H54 (cell line): ENCODE results near the gene ATAD2B.
A peak's percentile ranks its signal among the peaks of the same experiment; 100 is the strongest.

Experiments
- DNase-seq: peaks from one replicate; pipeline ENCODE4 v3.0.0; 2011; ENCODE audit warnings: low spot score, mixed read lengths; ENCODE audit not compliant: insufficient read length
- FAIRE-seq: peaks from 3 replicates; lab custom pipeline; 2011; peaks lifted over from hg19 to GRCh38; lab: Jason Lieb, UNC
- POLR2A ChIP-seq: IDR thresholded peaks from 2 replicates; pipeline ENCODE4 v1.6.1; 2011; ENCODE audit warnings: low read depth, mild to moderate bottlenecking, low read length

The ATAD2B gene

DNA sequence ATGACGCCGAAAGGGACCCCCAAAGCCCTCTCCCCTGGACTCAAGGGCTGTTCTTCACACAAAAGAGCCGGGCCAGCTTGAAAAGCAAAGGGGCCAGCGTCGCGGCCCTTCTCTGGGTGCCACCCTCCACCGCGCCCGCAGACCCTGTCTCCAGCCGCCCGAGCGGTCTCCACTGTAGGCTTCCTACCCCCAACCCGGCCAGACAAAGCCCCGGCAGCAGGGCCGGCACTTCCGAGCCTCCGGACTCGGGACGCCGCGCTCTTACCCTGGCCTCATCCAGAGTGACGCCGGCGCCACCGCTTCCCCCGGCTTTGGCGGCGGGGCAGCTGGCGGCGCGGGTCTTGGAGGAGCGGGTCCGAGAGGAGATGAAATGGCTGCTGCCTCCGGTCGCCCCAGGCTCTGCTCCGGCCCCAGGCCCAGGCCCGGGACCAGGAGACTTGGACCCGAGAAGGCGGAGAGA, 603 bp downstream of the ATAD2B start:
- FAIRE-seq (no peak), DNase-seq (no peak)
- no peak for TF ChIP-seq POLR2A

- FAIRE-seq (peak; percentile 91), DNase-seq (peak; percentile 40)
- TF ChIP-seq POLR2A = 0 out of 2 replicates have a peak, but pooled peaks have one; percentile 18
Observed at GRCh38 chr2:23925702-23926289, 1.1 kb downstream of the ATAD2B start.

GRCh38 chr2:23924589-23925359, 2.1 kb downstream of the ATAD2B start:
- FAIRE-seq (no peak), DNase-seq (no peak)
- TF ChIP-seq POLR2A = no peak

GRCh38 chr2:23918837-23919489, 8.0 kb downstream of the ATAD2B start:
- DNase-seq (no peak), FAIRE-seq (peak; percentile 48)
- no peak for TF ChIP-seq POLR2A

DNA sequence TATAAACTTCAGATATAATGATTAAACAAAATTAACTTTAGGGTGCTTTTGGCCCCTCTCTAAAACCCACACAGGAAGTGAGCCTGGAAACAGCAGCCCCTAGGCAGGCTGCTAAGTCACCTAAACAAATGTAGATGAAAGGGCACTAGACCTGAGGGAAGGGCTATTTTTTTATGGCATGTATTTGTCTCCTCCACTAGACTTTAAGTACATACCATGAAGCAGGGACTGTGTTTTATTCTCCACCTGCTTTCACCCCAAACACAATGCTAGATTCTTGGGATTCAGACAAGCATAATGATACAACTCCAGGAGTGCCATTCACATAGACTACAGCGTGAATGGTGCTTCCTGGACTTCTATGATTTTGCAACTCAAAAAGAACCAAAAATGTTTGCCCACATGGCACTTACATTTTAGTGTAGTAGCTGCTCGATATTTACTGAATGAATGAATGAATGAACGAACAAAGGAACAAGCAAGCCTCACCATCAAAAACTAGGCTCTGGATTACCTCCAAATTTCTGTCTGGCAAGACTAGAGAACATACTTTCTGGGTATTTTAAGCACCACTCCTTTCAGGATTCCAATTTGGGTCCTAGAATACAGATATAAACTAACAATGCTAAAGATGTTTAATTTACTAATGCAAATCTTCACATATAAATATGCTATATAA, 10.1 kb downstream of the ATAD2B start:
- FAIRE-seq (peak; percentile 93), DNase-seq (no peak)
- no peak for TF ChIP-seq POLR2A

- FAIRE-seq (no peak), DNase-seq (no peak)
- no peak for TF ChIP-seq POLR2A
Observed at GRCh38 chr2:23915327-23915726, 11.6 kb downstream of the ATAD2B start.

DNA sequence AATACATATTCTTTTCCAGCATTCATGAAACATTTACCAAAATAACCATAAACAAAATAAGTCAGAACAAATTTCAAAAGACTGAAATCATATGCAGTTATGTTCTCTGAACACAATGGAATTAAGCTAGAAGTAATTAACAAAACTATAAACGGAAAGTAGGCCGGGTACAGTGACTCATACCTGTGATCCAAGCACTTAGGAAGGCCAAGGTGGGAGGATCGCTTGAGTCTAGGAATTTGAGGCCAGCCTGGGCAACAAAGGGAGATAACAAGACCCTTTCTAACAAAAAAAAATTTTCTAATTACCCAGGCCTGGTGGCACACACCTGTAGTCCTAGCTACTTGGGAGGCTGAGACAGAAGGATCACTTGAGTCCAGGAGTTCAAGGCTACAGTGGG, 14.9 kb downstream of the ATAD2B start:
- peak; percentile 76 for FAIRE-seq
- no peak for DNase-seq
- TF ChIP-seq POLR2A = no peak

DNA sequence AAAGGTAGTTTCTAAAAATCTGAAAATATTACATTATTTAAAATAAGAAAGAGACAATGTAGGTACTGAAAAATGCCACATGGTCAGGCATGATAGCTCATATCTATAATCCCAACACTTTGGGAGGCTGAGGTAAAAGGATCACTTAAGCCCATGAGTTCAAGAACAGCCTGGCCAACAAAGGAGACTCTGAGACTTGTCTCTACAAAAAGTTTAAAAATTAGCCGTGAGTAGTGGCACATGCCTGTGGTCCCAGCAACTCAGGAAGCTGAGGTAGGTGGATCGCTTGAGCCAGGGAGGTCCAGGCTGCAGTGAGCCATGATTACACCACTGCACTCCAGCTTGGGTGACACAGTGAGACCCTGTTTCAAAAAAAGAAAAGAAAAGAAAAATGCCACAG, 21.8 kb downstream of the ATAD2B start:
- FAIRE-seq (peak; percentile 81), DNase-seq (no peak)
- TF ChIP-seq POLR2A = no peak

GRCh38 chr2:23904692-23905091, 22.2 kb downstream of the ATAD2B start:
- DNase-seq = no peak
- FAIRE-seq = no peak
- TF ChIP-seq POLR2A = no peak

DNA sequence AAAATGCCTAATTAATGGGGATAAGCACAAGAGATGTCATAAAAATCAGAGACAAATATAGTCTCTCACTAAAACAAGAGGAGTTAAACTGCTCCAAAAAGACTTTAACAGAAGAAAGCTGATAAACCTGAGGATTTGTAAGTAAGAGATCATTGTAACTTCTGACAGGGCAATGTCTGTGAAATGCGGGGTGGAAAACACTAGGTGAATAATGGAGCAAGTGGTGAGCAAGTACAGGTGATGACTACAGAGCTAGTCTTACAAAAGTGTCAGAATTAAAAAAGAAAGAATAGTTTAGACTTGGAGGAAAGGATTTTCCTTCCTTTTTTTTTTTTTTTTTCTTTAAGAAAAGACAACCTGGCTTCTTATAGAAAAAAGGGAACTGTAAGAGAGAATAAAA, 22.7 kb downstream of the ATAD2B start:
- TF ChIP-seq POLR2A = no peak
- peak; percentile 38 for FAIRE-seq
- no peak for DNase-seq

- TF ChIP-seq POLR2A = no peak
- no peak for FAIRE-seq
- DNase-seq = no peak
Observed at GRCh38 chr2:23903034-23903433, 23.9 kb downstream of the ATAD2B start.

DNA sequence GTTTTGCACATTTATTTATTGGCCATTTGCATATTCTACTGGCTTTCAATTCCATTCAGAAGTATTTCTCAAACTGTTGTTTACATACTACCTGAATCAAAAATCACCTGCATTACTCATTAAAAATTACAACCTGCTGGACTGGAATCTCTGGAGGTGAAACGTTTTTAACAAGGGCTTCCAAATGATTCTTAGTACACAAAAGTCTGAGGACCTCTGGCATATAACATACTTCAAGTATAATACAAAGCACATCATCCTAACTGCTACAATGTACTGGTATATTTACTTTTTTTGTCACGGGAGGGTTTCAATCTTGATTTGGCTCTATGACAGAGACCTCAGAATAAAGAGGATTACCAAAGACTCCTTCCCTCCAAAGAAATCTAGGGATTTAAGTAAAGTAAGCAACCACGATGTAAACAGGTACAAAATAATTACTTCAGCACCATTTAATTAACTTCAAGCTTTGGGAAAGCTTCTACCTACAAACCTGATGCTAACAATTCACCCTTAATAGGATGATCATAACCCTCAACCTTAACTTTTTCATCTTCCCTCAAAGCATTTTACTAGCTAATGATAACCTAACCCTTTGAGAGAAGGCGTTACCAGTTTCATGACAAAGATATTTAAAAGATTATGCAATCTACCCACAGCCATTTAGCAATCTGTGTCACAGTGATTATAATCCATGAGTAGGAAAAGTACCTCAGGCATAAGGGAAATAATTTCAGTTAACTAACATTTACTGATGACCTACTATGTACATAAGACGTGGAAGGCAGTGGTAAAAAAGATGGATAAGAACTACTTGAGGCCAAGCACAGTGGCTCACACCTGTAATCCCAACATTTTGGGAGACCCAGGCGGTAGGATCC, 24.7 kb downstream of the ATAD2B start:
- FAIRE-seq (peak; percentile 83), DNase-seq (no peak)
- TF ChIP-seq POLR2A = no peak
